HEK293T (cell line): ENCODE results near the gene FHIP1B.

Experiments used
- CTCF ChIA-PET: fragments of 350-600 bp; formaldehyde crosslinking; extraction: SDS; loops from one replicate; lab custom pipeline; 2021; ENCODE audit warnings: antibody characterized with exemption, inconsistent platforms; lab: Yijun Ruan, JAX
- POLR2A ChIA-PET: fragments of 350-600 bp; formaldehyde crosslinking; extraction: SDS; loops from one replicate; lab custom pipeline; 2020; ENCODE audit warnings: antibody characterized with exemption, inconsistent platforms; lab: Yijun Ruan, JAX
- DNase-seq: peaks from one replicate; pipeline ENCODE4 v3.0.0; 2012; ENCODE audit warnings: mixed read lengths; ENCODE audit errors: extremely low spot score
- ARNT ChIP-seq: fragments of 450-650 bp; IDR thresholded peaks from 2 replicates; pipeline ENCODE4 v1.6.1; 2017; ENCODE audit warnings: mild to moderate bottlenecking
- BHLHE40 ChIP-seq: fragments of 450-650 bp; IDR thresholded peaks from 2 replicates; pipeline ENCODE4 v1.6.1; 2016; ENCODE audit warnings: mild to moderate bottlenecking, moderate library complexity, borderline replicate concordance
- CTBP1 ChIP-seq: fragments of 450-650 bp; IDR thresholded peaks from 2 replicates; pipeline ENCODE4 v1.6.1; 2016; ENCODE audit warnings: borderline replicate concordance
- ELF4 ChIP-seq: fragments of 450-650 bp; IDR thresholded peaks from 2 replicates; pipeline ENCODE4 v1.6.1; 2017; ENCODE audit warnings: antibody characterized with exemption
- FOXA1 ChIP-seq: fragments of 450-650 bp; IDR thresholded peaks from 2 replicates; pipeline ENCODE4 v1.6.1; 2016; ENCODE audit warnings: mild to moderate bottlenecking
- FOXK2 ChIP-seq: fragments of 450-650 bp; IDR thresholded peaks from 2 replicates; pipeline ENCODE4 v1.6.1; 2016; ENCODE audit warnings: mild to moderate bottlenecking
- FOXM1 ChIP-seq: fragments of 450-650 bp; IDR thresholded peaks from 2 replicates; pipeline ENCODE4 v1.6.1; 2017; ENCODE audit warnings: mild to moderate bottlenecking, borderline replicate concordance
- HDGF ChIP-seq: fragments of 450-650 bp; IDR thresholded peaks from 2 replicates; pipeline ENCODE4 v1.6.1; 2017; ENCODE audit warnings: antibody characterized with exemption, borderline replicate concordance
- L3MBTL2 ChIP-seq: fragments of 450-650 bp; conservative IDR thresholded peaks from 2 replicates; pipeline ENCODE4 v1.6.1; 2016; ENCODE audit warnings: mild to moderate bottlenecking
- LEF1 ChIP-seq: fragments of 450-650 bp; IDR thresholded peaks from 2 replicates; pipeline ENCODE4 v1.6.1; 2017; ENCODE audit warnings: mild to moderate bottlenecking, borderline replicate concordance
- NFRKB ChIP-seq: fragments of 450-650 bp; IDR thresholded peaks from 2 replicates; pipeline ENCODE4 v1.6.1; 2016; ENCODE audit warnings: mild to moderate bottlenecking, moderate library complexity
- PKNOX1 ChIP-seq: fragments of 450-650 bp; IDR thresholded peaks from 2 replicates; pipeline ENCODE4 v1.6.1; 2016
- SP1 ChIP-seq: fragments of 450-650 bp; IDR thresholded peaks from 2 replicates; pipeline ENCODE4 v1.6.1; 2017
- SUZ12 ChIP-seq: fragments of 450-650 bp; IDR thresholded peaks from 2 replicates; pipeline ENCODE4 v1.6.1; 2016; ENCODE audit warnings: mild to moderate bottlenecking
- TARDBP ChIP-seq: fragments of 450-650 bp; IDR thresholded peaks from 2 replicates; pipeline ENCODE4 v1.6.1; 2016
- ZNF384 ChIP-seq: fragments of 450-650 bp; IDR thresholded peaks from 2 replicates; pipeline ENCODE4 v1.6.1; 2016

FHIP1B gene

GRCh38 chr11:6237761-6238302, 3.4 kb upstream of the FHIP1B start:
- CTCF ChIA-PET: interaction anchor here (1.2 to 1.6 kb wide), 3 partner anchors 12 to 21 kb away, joined by 3 to 4 read pairs (median 3); no protein-coding TSS in a partner anchor
- no peak for TF ChIP-seq SUZ12
- TF ChIP-seq NFRKB: no peak
- TF ChIP-seq FOXA1: no peak
- TF ChIP-seq TARDBP: no peak
- no peak for TF ChIP-seq ZNF384
- TF ChIP-seq PKNOX1: no peak
- TF ChIP-seq HDGF: no peak
- TF ChIP-seq ARNT: no peak
- TF ChIP-seq FOXM1: no peak
- no peak for TF ChIP-seq BHLHE40
- no peak for TF ChIP-seq CTBP1
- TF ChIP-seq FOXK2: no peak
- TF ChIP-seq SP1: no peak
- TF ChIP-seq LEF1: no peak
- no peak for TF ChIP-seq ELF4
- no peak for TF ChIP-seq L3MBTL2
- POLR2A ChIA-PET: no interaction called here
- no peak for DNase-seq

GRCh38 chr11:6237266-6237665, 2.8 kb upstream of the FHIP1B start:
- no peak for TF ChIP-seq CTBP1
- TF ChIP-seq HDGF: no peak
- TF ChIP-seq FOXA1: no peak
- TF ChIP-seq LEF1: no peak
- no peak for TF ChIP-seq L3MBTL2
- no peak for TF ChIP-seq SP1
- no peak for TF ChIP-seq FOXK2
- no peak for TF ChIP-seq NFRKB
- no peak for TF ChIP-seq BHLHE40
- no peak for TF ChIP-seq SUZ12
- no peak for DNase-seq
- ChIA-PET POLR2A (no interaction called here), CTCF (interaction anchor here (0.6 to 1.6 kb wide), 4 partner anchors 13 to 21 kb away, joined by 3 to 4 read pairs (median 3); no protein-coding TSS in a partner anchor)

- POLR2A ChIA-PET: interaction anchor here (1.3 to 3.3 kb wide), 3 partner anchors 17 to 235 kb away, joined by 3 to 18 read pairs (median 7); partner anchors contain the start of gene CCKBR
- TF ChIP-seq PKNOX1 (no peak), L3MBTL2 (peak; percentile 65)
- no peak for DNase-seq
- CTCF ChIA-PET: interaction anchor here (1.1 to 1.6 kb wide), 3 partner anchors 9 to 18 kb away, joined by 3 to 6 read pairs (median 3); no protein-coding TSS in a partner anchor
Observed at GRCh38 chr11:6233984-6234386, 451 bp downstream of the FHIP1B start.

- TF ChIP-seq FOXK2 (no peak), ELF4 (no peak), NFRKB (no peak), HDGF (no peak), BHLHE40 (no peak), SUZ12 (no peak), FOXA1 (no peak), PKNOX1 (no peak), LEF1 (no peak), CTBP1 (no peak), ZNF384 (no peak), L3MBTL2 (no peak), FOXM1 (no peak), SP1 (no peak), TARDBP (no peak), ARNT (no peak)
- POLR2A ChIA-PET: no interaction called here
- CTCF ChIA-PET: no interaction called here
- DNase-seq: no peak
Observed at GRCh38 chr11:6232899-6233298, 1.5 kb downstream of the FHIP1B start.

GRCh38 chr11:6229911-6230310, 4.5 kb downstream of the FHIP1B start:
- ChIA-PET POLR2A (no interaction called here), CTCF (no interaction called here)
- no peak for DNase-seq
- TF ChIP-seq CTBP1 (no peak), TARDBP (no peak), LEF1 (no peak), HDGF (no peak), ARNT (no peak), ELF4 (no peak), BHLHE40 (no peak), ZNF384 (no peak), NFRKB (no peak), L3MBTL2 (no peak), FOXM1 (no peak), PKNOX1 (no peak), SP1 (no peak), SUZ12 (no peak)

GRCh38 chr11:6228520-6228919, 5.9 kb downstream of the FHIP1B start:
- DNase-seq: no peak
- ChIA-PET CTCF (interaction anchor here (0.9 kb wide), 1 partner anchor 45 kb away, joined by 4 read pairs; no protein-coding TSS in a partner anchor), POLR2A (no interaction called here)
- no peak for TF ChIP-seq NFRKB
- TF ChIP-seq LEF1: no peak
- TF ChIP-seq SP1: no peak
- TF ChIP-seq FOXA1: no peak
- TF ChIP-seq FOXM1: no peak
- TF ChIP-seq BHLHE40: no peak
- no peak for TF ChIP-seq HDGF
- no peak for TF ChIP-seq ZNF384
- TF ChIP-seq SUZ12: no peak
- TF ChIP-seq TARDBP: no peak
- no peak for TF ChIP-seq L3MBTL2
- no peak for TF ChIP-seq ELF4
- no peak for TF ChIP-seq ARNT
- no peak for TF ChIP-seq PKNOX1
- TF ChIP-seq CTBP1: no peak
